ENCODE results near the gene HS3ST3A1.

DNA sequence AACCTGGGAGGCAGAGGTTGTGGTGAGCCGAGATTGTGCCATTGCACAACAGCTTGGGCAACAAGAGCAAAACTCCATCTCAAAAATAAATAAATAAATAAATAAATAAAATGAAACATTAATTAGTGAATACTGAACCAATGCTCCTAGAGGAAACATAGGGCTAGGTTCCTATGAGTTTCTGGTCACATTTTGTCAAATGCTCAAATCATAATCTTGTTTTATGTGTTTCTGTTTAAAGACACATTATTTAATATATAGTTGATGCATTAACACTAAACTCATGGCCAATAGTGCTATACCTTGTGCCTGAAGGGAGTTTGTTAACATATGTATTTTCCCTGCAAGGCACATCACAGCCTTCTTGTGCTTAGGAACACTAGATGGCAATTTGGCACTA is 66.8 kb downstream of the HS3ST3A1 start:
- TF ChIP-seq EZH2 (IDR thresholded peaks at IDR 0.05; ENCODE audit: borderline replicate concordance), result no peak
- TF ChIP-seq, protein P1, sequence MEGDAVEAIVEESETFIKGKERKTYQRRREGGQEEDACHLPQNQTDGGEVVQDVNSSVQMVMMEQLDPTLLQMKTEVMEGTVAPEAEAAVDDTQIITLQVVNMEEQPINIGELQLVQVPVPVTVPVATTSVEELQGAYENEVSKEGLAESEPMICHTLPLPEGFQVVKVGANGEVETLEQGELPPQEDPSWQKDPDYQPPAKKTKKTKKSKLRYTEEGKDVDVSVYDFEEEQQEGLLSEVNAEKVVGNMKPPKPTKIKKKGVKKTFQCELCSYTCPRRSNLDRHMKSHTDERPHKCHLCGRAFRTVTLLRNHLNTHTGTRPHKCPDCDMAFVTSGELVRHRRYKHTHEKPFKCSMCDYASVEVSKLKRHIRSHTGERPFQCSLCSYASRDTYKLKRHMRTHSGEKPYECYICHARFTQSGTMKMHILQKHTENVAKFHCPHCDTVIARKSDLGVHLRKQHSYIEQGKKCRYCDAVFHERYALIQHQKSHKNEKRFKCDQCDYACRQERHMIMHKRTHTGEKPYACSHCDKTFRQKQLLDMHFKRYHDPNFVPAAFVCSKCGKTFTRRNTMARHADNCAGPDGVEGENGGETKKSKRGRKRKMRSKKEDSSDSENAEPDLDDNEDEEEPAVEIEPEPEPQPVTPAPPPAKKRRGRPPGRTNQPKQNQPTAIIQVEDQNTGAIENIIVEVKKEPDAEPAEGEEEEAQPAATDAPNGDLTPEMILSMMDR (IDR thresholded peaks at IDR 0.05; ENCODE audit: poor library complexity), result no peak
